ENCODE results near the gene CCDC8. TPM values are rescaled to one million over a fixed set of nuclear protein-coding genes. Genes with fewer than 3 reads are reported as not detected.

The CCDC8 gene
- total RNA-seq, 1 experiment from 2014 or later, result 18.6 TPM

DNA sequence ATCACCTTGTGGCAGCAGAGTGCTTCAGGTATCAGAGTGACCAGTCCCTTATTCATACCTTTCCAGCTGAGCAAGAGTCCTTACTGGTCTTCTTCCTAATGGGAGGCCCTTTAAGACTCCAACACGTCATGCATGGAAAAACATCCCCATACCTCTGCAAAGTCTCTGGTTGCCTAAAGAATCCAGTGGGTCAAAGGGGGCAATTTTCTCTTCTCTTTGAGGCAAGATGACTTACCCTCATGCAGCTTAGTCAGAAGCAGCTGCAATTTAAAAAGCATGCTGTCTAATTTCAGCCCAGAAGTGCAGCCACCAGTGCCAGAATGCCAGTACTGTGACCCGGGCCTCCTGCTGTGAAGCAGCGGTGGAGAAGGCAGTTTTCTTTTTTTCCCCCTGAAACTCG is 47.8 kb downstream of the CCDC8 start:
- H3K4me1 ChIP-seq (replicated peaks), result peaks cover 6% of the 10 kb centered on the region
- no peaks in the 10 kb centered on the region for H3K27me3 ChIP-seq (replicated peaks)
- H3K9me3 ChIP-seq (replicated peaks), result no peaks in the 10 kb centered on the region
- DNase-seq (ENCODE audit: low read depth in 1 of 2, low spot score in 2 of 2), result no peak
- H3K36me3 ChIP-seq, result peaks cover 42% of the 10 kb centered on the region
- no peak overlapping the region for H3K4me3 ChIP-seq
- no peak overlapping the region for H3K27ac ChIP-seq

DNA sequence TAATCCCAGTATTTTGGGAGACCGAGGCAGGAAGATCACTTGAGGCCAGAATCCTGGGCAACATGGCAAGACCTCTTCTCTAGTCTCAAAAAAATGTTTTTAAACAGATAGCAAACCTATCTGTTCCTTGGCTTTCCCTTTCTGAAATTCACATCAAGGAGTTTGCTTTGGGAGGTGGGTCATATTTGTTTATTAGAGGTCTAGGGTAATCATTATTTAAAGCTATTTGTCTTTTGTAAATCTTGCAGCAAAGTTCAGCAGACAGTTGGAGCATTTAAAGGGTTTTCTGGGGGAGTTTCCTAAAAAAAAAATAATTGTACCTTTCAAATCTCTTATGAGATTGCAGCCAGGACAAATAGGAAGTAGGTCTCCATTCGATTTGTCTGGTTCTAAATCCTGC is 49.0 kb downstream of the CCDC8 start:
- no peaks in the 10 kb centered on the region for H3K4me1 ChIP-seq (replicated peaks)
- no peaks in the 10 kb centered on the region for H3K27me3 ChIP-seq (replicated peaks)
- no peak overlapping the region for H3K27ac ChIP-seq
- DNase-seq (ENCODE audit: low read depth in 1 of 2, low spot score in 2 of 2), result no peak
- no peak overlapping the region for H3K4me3 ChIP-seq
- no peaks in the 10 kb centered on the region for H3K9me3 ChIP-seq (replicated peaks)
- peaks cover 42% of the 10 kb centered on the region for H3K36me3 ChIP-seq

DNA sequence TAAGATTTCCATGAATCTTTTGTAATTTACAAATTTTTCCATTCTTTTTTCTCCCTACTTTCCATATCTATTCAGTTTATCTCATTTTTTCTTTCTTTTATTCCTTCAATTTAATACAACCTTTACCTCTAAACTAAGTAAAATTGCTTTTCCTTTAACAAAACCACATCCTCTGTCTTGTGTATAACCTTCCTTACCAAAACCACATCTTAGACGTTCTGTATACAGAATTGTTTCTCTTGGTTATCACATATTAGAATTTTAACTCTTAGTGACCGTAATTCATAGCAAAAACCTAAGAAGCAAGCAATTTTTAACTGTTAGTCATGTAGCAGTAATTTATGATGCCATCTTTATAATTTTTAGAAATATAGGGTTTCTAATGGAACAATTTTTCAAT is 51.4 kb downstream of the CCDC8 start:
- Histone ChIP-seq H3K4me3 (no peak overlapping the region), H3K9me3 (replicated peaks) (no peaks in the 10 kb centered on the region), H3K4me1 (replicated peaks) (peaks cover 15% of the 10 kb centered on the region), H3K36me3 (peaks cover 52% of the 10 kb centered on the region), H3K27me3 (replicated peaks) (no peaks in the 10 kb centered on the region), H3K27ac (no peak overlapping the region)
- no peak for DNase-seq (ENCODE audit: low read depth in 1 of 2, low spot score in 2 of 2)

Other genes with a start within 250 kb of the CCDC8 start
- gene IGFL1, start 183.8 kb downstream of the CCDC8 start, total RNA-seq (2014; rRNA removed; shearing (Covaris generic)), result not detected in 2 replicates
- not detected in 2 replicates for gene HIF3A, start 116.5 kb downstream of the CCDC8 start, total RNA-seq (2014; rRNA removed; shearing (Covaris generic))
- gene PPP5C, start 66.5 kb downstream of the CCDC8 start, total RNA-seq (2014; rRNA removed; shearing (Covaris generic)), result 77.3 and 79.9 TPM in 2 replicates
- not detected in 2 replicates for gene PNMA8C, start 15.4 kb upstream of the CCDC8 start, total RNA-seq (2014; rRNA removed; shearing (Covaris generic))
- gene PNMA8A, start 58.0 kb upstream of the CCDC8 start, total RNA-seq (2014; rRNA removed; shearing (Covaris generic)), result 7.6 and 8.1 TPM in 2 replicates
- gene PNMA8B, start 82.3 kb upstream of the CCDC8 start, total RNA-seq (2014; rRNA removed; shearing (Covaris generic)), result not detected in 2 replicates
- 232 and 272 TPM in 2 replicates for gene CALM3, start 187.8 kb upstream of the CCDC8 start, total RNA-seq (2014; rRNA removed; shearing (Covaris generic))
- not detected in 2 replicates for gene PTGIR, start 211.5 kb upstream of the CCDC8 start, total RNA-seq (2014; rRNA removed; shearing (Covaris generic))
- gene GNG8, start 222.6 kb upstream of the CCDC8 start, total RNA-seq (2014; rRNA removed; shearing (Covaris generic)), result not detected in 2 replicates
- gene DACT3, start 247.6 kb upstream of the CCDC8 start, total RNA-seq (2014; rRNA removed; shearing (Covaris generic)), result 2.4 and 4.4 TPM in 2 replicates

All from SJSA1 (cell line).